IMR-90 (cell line): Measurements from ENCODE around the gene RASGRP3. TPM values are rescaled to one million over a fixed set of nuclear protein-coding genes. Genes with fewer than 3 reads are reported as not detected.
A peak's percentile ranks its signal among the peaks of the same experiment; 100 is the strongest.

Experiments
- ATAC-seq: fragments of 200-7000 bp; cut with Tn5 transposase; 2 replicates; pipeline ENCODE4 v1.9.1; 2020; ENCODE audit warnings: low read depth, mild to moderate bottlenecking, moderate library complexity
- BruUV-seq: library from RNA; stranded (reverse); fragments of 400-500 nt; replicated peaks from 2 replicates; lab custom pipeline; 2021; lab: Mats Ljungman, UMichigan
- CTCF ChIA-PET: fragments of 300-600 bp; formaldehyde crosslinking; extraction: SDS; loops from one replicate; lab custom pipeline; 2021; ENCODE audit warnings: antibody characterized with exemption; lab: Yijun Ruan, JAX
- POLR2A ChIA-PET: fragments of 300-600 bp; sonication (Branson Sonifier 250); formaldehyde crosslinking; loops from one replicate; lab custom pipeline; 2022; ENCODE audit warnings: antibody characterized with exemption; ENCODE audit not compliant: unreplicated experiment; lab: Charles Lee
- DNase-seq: peaks from one replicate; pipeline ENCODE4 v3.0.0; 2013
- H2AFZ ChIP-seq: replicated peaks from 2 replicates; pipeline ENCODE3; 2013; ENCODE audit warnings: low read length, mild to moderate bottlenecking; ENCODE audit not compliant: poor library complexity
- H2AK5ac ChIP-seq: 2 replicates; pipeline ENCODE4 v1.6.1; 2013; ENCODE audit warnings: low read depth, low read length, inconsistent platforms
- H2AK9ac ChIP-seq: replicated peaks from 2 replicates; pipeline ENCODE3; 2013; ENCODE audit warnings: mild to moderate bottlenecking, low read depth, low read length, moderate library complexity; ENCODE audit not compliant: poor library complexity
- H2BK120ac ChIP-seq: 2 replicates; pipeline ENCODE4 v1.6.1; 2013; ENCODE audit warnings: low read depth, low read length, inconsistent platforms
- H2BK15ac ChIP-seq: 3 replicates; pipeline ENCODE4 v1.6.1; 2013; ENCODE audit warnings: low read depth, low read length, inconsistent platforms
- H2BK20ac ChIP-seq: 2 replicates; pipeline ENCODE4 v1.6.1; 2013; ENCODE audit warnings: low read depth, mild to moderate bottlenecking, inconsistent platforms, low read length, moderate library complexity
- H2BK5ac ChIP-seq: 2 replicates; pipeline ENCODE4 v1.6.1; 2013; ENCODE audit warnings: mild to moderate bottlenecking, low read depth, low read length, inconsistent platforms; ENCODE audit not compliant: poor library complexity, severe bottlenecking
- H3K14ac ChIP-seq: replicated peaks from 2 replicates; pipeline ENCODE4 v1.6.1; 2013; ENCODE audit warnings: low read depth, low read length, inconsistent platforms
- H3K18ac ChIP-seq: 2 replicates; pipeline ENCODE4 v1.6.1; 2013; ENCODE audit warnings: low read depth, low read length, control low read depth
- H3K23ac ChIP-seq: 2 replicates; pipeline ENCODE4 v1.6.1; 2013; ENCODE audit warnings: low read depth, low read length, inconsistent platforms
- H3K27ac ChIP-seq: 2 replicates; pipeline ENCODE4 v1.5.1; 2013; ENCODE audit warnings: mild to moderate bottlenecking, control low read depth, low read length; ENCODE audit not compliant: insufficient read depth
- H3K27me3 ChIP-seq: 2 replicates; pipeline ENCODE4 v1.6.1; 2013; ENCODE audit warnings: low read length; ENCODE audit not compliant: control insufficient read depth, insufficient read depth
- H3K36me3 ChIP-seq: 2 replicates; pipeline ENCODE4 v1.6.1; 2013; ENCODE audit warnings: low read length, mixed read lengths; ENCODE audit not compliant: control insufficient read depth, insufficient read depth
- H3K4ac ChIP-seq: 2 replicates; pipeline ENCODE4 v1.6.1; 2013; ENCODE audit warnings: low read depth, low read length, inconsistent platforms
- H3K4me1 ChIP-seq: 2 replicates; pipeline ENCODE4 v1.6.1; 2013; ENCODE audit warnings: low read length, mixed read lengths; ENCODE audit not compliant: control insufficient read depth, insufficient read depth
- H3K4me2 ChIP-seq: 2 replicates; pipeline ENCODE4 v1.6.1; 2013; ENCODE audit warnings: low read depth, mild to moderate bottlenecking, control low read depth, low read length, moderate library complexity
- H3K4me3 ChIP-seq: 2 replicates; pipeline ENCODE4 v1.5.1; 2013; ENCODE audit warnings: low read depth, mild to moderate bottlenecking, control low read depth, low read length, moderate library complexity; ENCODE audit not compliant: insufficient read depth
- H3K56ac ChIP-seq: 2 replicates; pipeline ENCODE4 v1.6.1; 2013; ENCODE audit warnings: low read length, inconsistent platforms; ENCODE audit not compliant: insufficient read depth; ENCODE audit errors: extremely low read depth
- H3K79me1 ChIP-seq, 2 experiments: 2 replicates each; pipeline ENCODE4 v1.6.1; 2013; ENCODE audit warnings: low read length in 2 of 2, inconsistent platforms in 1 of 2, low read depth in 1 of 2
- H3K9ac ChIP-seq: 2 replicates; pipeline ENCODE4 v1.6.1; 2013; ENCODE audit warnings: low read depth, low read length, control low read depth
- H3K9me1 ChIP-seq: 2 replicates; pipeline ENCODE4 v1.6.1; 2013; ENCODE audit warnings: low read length, inconsistent platforms; ENCODE audit not compliant: insufficient read depth
- H3K9me3 ChIP-seq: 2 replicates; pipeline ENCODE4 v1.6.1; 2013; ENCODE audit warnings: low read length; ENCODE audit not compliant: control insufficient read depth, insufficient read depth
- H4K20me1 ChIP-seq: 2 replicates; pipeline ENCODE4 v1.6.1; 2013; ENCODE audit warnings: low read length, inconsistent platforms; ENCODE audit not compliant: insufficient read depth
- H4K5ac ChIP-seq: 2 replicates; pipeline ENCODE4 v1.6.1; 2013; ENCODE audit warnings: mild to moderate bottlenecking, low read depth, low read length, control low read depth
- H4K8ac ChIP-seq, 2 experiments: 2 replicates each; pipeline ENCODE4 v1.6.1; 2013; ENCODE audit warnings: low read depth in 2 of 2, low read length in 2 of 2, control low read depth in 1 of 2, inconsistent platforms in 1 of 2
- H4K91ac ChIP-seq: 2 replicates; pipeline ENCODE4 v1.6.1; 2013; ENCODE audit warnings: low read depth, low read length, inconsistent platforms; ENCODE audit not compliant: insufficient read depth
- BHLHE40 ChIP-seq: fragments of 150-350 bp; IDR thresholded peaks from 2 replicates; pipeline ENCODE4 v1.6.1; 2016; ENCODE audit warnings: mild to moderate bottlenecking, low read depth, low read length
- CEBPB ChIP-seq: IDR thresholded peaks from 2 replicates; pipeline ENCODE4 v1.6.1; 2012; ENCODE audit warnings: low read depth, low read length, improper control_type of control experiment
- CHD1 ChIP-seq: IDR thresholded peaks from 2 replicates; pipeline ENCODE4 v1.6.1; 2012; ENCODE audit warnings: low read depth, low read length, improper control_type of control experiment
- FOS ChIP-seq: fragments of 150-350 bp; IDR thresholded peaks from 2 replicates; pipeline ENCODE4 v1.6.1; 2016; ENCODE audit warnings: low read depth, low read length
- POLR2A ChIP-seq: IDR thresholded peaks from 2 replicates; pipeline ENCODE4 v1.6.1; 2012; ENCODE audit warnings: mild to moderate bottlenecking, low read depth, low read length
- SMC3 ChIP-seq: fragments of 150-350 bp; IDR thresholded peaks from 2 replicates; pipeline ENCODE4 v1.6.1; 2016; ENCODE audit warnings: low read depth, mild to moderate bottlenecking, antibody characterized with exemption, low read length, moderate library complexity
- WGBS, 2 experiments: methylation state at CpG; one replicate each; pipeline versions ENCODE4 v1.1.5 to v1.1.7; 2013; ENCODE audit warnings: missing lambda C conversion rate in 2 of 2; ENCODE audit not compliant: insufficient read length in 1 of 2; ENCODE audit errors: extremely low coverage in 2 of 2; 5-methylcytosine and 5-hydroxymethylcytosine counted together
- dilution Hi-C: fragments of 300-500 bp; cut with HindIII; formaldehyde crosslinking; loops from one replicate; pipeline ENCODE4 v1.14.3; 2018; ENCODE audit warnings: low sequenced_read_pairs; ENCODE audit not compliant: unreplicated experiment
- in situ Hi-C: fragments of 300-500 bp; cut with MboI; formaldehyde crosslinking; loops from 3 replicates; pipeline ENCODE4 v1.14.3; 2019; ENCODE audit warnings: low sequenced_read_pairs, inconsistent platforms, mixed read lengths
- intact Hi-C: fragments of 100-400 bp; cut with micrococcal nuclease; formaldehyde crosslinking; loops from 2 replicates; pipeline ENCODE4 v1.10.0; 2022
- polyA plus RNA-seq, 3 experiments: library from polyadenylated mRNA; depleted of rRNA; stranded (reverse); fragments of >200 nt; gene quantifications; 2 replicates each; pipeline ENCODE4 v1.2.3, GENCODE V29; 2012; ENCODE audit warnings: low replicate concordance in 1 of 3
- total RNA-seq: library from RNA; depleted of rRNA; stranded (reverse); fragments of >200 nt; gene quantifications from 2 replicates; pipeline ENCODE4 v1.2.3, GENCODE V29; 2012

The RASGRP3 gene
- total and polyA plus RNA-seq, 2 of the 4 experiments (the other 2 are of a cell fraction) = 1.7 to 3.0 TPM

DNA sequence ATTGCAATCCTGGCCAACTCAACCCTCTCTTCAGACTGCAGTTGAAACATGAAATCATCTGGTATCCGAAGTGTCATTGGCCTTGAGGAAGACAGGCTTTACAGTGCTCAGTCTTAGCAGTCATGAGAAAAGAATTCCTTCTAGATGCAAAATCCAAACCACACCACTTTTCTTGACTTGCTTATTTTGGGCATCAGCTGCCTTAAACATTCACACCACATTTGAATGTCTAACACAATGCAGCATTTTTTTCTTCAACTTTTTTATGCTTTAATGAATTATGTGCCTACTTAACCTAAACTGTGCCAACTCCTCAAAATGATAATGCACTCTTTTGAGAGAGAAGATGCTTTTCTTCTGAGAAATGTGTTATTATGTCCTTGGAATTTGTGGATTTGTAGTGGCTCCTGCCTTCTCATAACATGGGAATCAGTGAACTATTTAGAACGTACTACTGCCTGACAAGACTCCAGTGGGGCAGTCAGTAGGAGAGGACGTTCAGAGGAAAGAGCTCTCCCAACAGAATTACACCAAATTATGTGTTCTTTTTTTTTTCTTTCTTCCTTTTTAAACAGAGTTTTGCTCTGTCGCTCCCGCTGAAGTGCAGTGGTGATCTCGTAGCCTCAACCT, 125.9 kb downstream of the RASGRP3 start:
- 0 out of 2 replicates have a peak overlapping the region, but pooled peaks have one; percentile 22 for H3K14ac ChIP-seq
- no peak overlapping the region; the same call in 1 of the 2 replicates for H3K4me2 ChIP-seq
- H3K4me3 ChIP-seq = no peak overlapping the region
- H2BK5ac ChIP-seq = peak overlapping the region; percentile 44
- H3K79me1 ChIP-seq = peaks cover 0 to 13% of the 10 kb centered on the region in 2 experiments; a peak in 3 of 4 replicates
- H4K5ac ChIP-seq = no peak overlapping the region
- H2AK5ac ChIP-seq = peak overlapping the region; percentile 57; the same call in 1 of the 2 replicates
- no peak overlapping the region for H2AK9ac ChIP-seq
- intact Hi-C loops = no loop called here
- H3K27me3 ChIP-seq = no peaks in the 10 kb centered on the region
- DNase-seq = peak; percentile 46
- H2BK15ac ChIP-seq = no peak overlapping the region
- dilution Hi-C loops = no loop called here
- H2AFZ ChIP-seq = peak overlapping the region; percentile 12
- peaks cover 4% of the 10 kb centered on the region; the same call in 1 of the 2 replicates for H3K9me1 ChIP-seq
- ChIA-PET POLR2A (no interaction called here), CTCF (interaction anchor here (0.6 kb wide), 1 partner anchor 1434 kb away, joined by 3 read pairs; no protein-coding TSS in a partner anchor)
- no peak overlapping the region for H2BK20ac ChIP-seq
- H3K27ac ChIP-seq = no peak overlapping the region
- H3K36me3 ChIP-seq = no peaks in the 10 kb centered on the region
- no peak overlapping the region for H3K23ac ChIP-seq
- no peak overlapping the region; the same call in 1 of the 2 replicates for H2BK120ac ChIP-seq
- H3K4ac ChIP-seq = peak overlapping the region; percentile 58; the same call in 1 of the 2 replicates
- ATAC-seq = no peak
- H4K8ac ChIP-seq = no peak overlapping the region
- H3K9me3 ChIP-seq = no peaks in the 10 kb centered on the region
- H3K18ac ChIP-seq = peak overlapping the region; percentile 66; the same call in 1 of the 2 replicates
- no TSS peak for BruUV-seq
- TF ChIP-seq CEBPB = no peak
- no peak for TF ChIP-seq FOS
- TF ChIP-seq SMC3 = no peak
- TF ChIP-seq CHD1 = no peak
- TF ChIP-seq POLR2A = no peak
- TF ChIP-seq BHLHE40 = no peak
- in situ Hi-C loops = no loop called here
- H4K91ac ChIP-seq = no peak overlapping the region
- no peak overlapping the region for H3K9ac ChIP-seq
- H3K56ac ChIP-seq = no peak overlapping the region
- H4K20me1 ChIP-seq = peaks cover 4% of the 10 kb centered on the region; the same call in 1 of the 2 replicates
- 83% methylated on average over 1 of the region's 6 CpGs; no CpG with 5 or more reads in 1 of the 2 experiments for WGBS, 2 experiments
- H3K4me1 ChIP-seq = peaks cover 4% of the 10 kb centered on the region; the same call in 1 of the 2 replicates
